ENCODE measurements around the gene SETD7.

SETD7 gene

DNA sequence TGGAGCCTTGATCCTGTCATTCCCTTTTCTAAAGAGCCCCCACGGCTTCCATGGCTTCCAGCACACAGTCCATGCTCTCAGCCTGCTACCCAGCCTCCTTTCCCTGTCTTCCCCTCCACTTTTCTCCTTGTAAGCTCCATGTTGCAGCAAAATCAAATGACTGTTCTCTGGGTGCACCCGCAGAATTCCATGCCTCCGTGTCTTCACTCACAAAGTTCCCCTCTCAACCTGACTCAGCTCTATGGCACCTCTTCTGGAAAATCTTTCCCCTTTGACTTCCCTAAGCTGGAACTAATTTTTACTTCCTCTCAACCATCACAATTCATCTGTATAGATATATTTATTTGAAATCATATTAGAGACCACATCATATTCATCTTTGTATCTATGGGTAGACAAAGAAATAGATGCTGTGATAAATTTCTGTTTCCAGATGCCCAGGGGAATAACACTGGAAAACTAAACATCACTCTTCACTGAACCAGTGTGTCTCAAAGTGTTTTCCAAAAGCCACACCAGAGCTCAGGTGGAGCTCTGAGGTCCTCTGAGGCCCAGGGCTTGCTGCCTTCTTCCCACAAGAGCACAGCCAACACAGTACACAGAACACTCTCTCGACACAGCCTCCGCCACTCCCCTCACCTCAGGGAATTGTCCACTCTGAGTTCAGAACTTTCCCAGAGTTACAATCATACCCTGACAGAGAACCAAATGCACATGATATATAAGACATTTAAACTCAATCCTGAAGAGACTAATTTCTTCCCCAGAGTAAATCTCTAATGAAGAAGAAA, 3.3 kb downstream of the SETD7 start:
- no peak for DNase-seq (ENCODE audit: low spot score)

GRCh38 chr4:139550724-139551429, 5.1 kb downstream of the SETD7 start:
- peak; percentile 44 for DNase-seq (ENCODE audit: low spot score)

GRCh38 chr4:139547979-139548378, 8.0 kb downstream of the SETD7 start:
- DNase-seq (ENCODE audit: low spot score): no peak

- DNase-seq (ENCODE audit: low spot score): no peak
Measured at GRCh38 chr4:139540632-139541031, 15.4 kb downstream of the SETD7 start.

GRCh38 chr4:139540161-139540560, 15.9 kb downstream of the SETD7 start:
- DNase-seq (ENCODE audit: low spot score): no peak

DNA sequence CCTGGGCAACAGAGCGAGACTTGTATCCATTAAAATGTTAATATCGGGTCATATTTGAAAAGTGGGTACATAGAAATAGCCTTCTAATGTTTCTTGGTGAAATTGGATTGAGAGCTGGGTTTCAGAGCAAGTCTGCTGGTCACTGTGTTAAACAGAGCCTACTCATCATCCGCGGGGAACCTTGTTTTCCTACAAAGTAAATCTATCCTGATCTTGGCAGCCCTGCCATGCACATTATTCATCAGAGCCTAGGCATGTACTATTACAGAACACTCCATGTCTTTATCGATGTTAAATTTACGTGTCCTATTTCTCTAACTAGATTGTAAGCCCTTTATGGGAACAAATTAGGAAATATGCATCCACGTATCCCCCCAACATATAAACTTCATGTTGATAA, 18.7 kb downstream of the SETD7 start:
- DNase-seq (ENCODE audit: low spot score): no peak

- no peak for DNase-seq (ENCODE audit: low spot score)
Measured at GRCh38 chr4:139535871-139536234, 20.2 kb downstream of the SETD7 start.

GRCh38 chr4:139535228-139535870, 20.7 kb downstream of the SETD7 start:
- DNase-seq (ENCODE audit: low spot score): no peak

- DNase-seq (ENCODE audit: low spot score): no peak
Measured at GRCh38 chr4:139534287-139534950, 21.6 kb downstream of the SETD7 start.

DNA sequence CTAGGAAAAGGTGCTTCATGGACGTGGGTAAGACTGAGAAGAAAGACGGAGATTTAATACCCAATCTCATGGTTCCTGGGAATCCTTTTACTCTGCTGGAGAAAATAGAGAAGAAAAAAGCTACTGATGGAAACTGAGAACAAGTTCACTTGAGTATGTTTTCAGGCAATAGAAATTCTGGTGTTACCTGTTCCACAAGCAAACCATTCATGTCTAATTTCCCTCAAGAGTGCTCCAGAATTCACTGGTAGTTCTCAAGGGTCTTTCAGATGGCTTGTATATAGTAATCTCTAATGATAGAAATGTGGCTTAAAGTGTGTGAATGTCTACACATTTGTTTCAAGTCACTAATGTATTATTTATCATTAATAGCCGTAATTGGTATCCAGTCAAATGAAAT, 22.5 kb downstream of the SETD7 start:
- DNase-seq (ENCODE audit: low spot score): no peak

DNA sequence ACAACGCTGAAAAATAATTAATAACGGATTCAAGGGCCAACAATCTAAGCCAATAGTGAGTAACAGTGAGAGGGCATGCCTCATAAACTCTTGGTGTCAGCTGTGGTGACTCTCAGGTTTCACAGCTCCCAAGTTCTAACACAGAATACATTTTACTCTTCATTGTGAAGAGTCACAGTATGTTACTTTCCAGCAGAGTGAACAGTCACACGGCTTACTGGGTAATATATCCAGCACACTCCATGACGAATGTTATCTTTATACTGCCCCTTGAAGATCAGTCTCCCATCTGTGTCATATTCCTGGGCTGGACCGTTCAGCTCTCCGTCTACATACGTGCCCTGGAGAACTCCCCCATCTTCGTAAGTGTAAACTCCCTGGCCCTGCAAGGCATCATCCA, 23.1 kb downstream of the SETD7 start:
- no peak for DNase-seq (ENCODE audit: low spot score)

DNA sequence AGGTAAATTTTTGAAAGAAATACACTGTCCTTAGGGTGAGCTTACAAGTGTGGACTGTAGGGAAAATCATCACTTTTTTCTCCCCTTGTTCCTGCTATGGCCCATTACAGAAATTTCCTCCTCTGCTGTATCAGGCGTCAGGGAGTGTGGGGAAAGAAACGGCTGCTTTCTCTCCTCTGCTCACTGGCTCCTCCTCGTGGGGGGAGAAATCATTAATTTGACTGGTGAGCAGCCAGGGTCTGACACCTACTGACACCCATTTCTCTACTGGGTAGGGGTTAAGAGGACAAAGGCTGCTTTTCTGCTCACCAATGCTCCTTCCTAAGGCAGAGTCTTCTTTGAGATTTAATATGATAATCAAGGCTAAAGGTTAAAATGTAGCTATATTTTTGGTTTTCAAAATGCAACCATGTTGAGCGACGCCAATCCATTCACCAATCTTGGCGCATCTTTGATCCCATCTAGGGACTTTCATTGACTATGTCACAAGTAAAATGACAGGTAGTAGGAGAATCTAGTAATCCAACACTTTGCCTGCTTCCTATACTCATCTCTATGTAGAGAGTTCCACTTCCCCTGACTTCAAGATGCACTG, 25.1 kb downstream of the SETD7 start:
- peak; percentile 35 for DNase-seq (ENCODE audit: low spot score)

GRCh38 chr4:139528377-139529005, 27.5 kb downstream of the SETD7 start:
- DNase-seq (ENCODE audit: low spot score): no peak

- DNase-seq (ENCODE audit: low spot score): no peak
Measured at GRCh38 chr4:139526928-139527327, 29.1 kb downstream of the SETD7 start.

GRCh38 chr4:139525414-139525813, 30.6 kb downstream of the SETD7 start:
- no peak for DNase-seq (ENCODE audit: low spot score)

DNA sequence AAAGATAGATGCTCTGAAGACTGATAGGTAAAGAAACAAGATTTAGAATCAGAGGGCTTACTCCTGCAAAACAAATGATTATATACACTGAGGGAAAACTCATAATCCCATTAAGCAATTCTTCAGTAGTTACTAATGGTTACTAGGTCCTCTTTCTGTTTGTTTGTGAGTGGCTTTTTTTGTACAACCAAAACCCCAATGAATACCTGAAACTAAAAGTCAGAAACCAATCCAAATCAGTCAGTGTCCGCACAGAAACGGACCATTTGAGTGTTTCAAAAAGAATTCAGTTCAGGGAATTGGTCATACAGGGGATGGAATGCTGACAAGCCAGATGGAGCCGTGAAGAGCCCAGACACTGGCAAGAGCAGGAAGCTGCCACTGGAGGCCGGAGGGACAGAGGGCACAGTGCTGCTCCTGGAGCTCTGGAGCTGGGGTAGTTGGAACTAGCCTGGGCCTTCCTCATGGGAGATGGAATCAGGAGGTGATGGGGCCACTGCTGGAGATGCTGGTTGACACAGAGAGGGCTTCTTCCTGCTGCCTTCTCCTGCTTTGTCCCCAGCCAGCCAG, 31.9 kb downstream of the SETD7 start:
- no peak for DNase-seq (ENCODE audit: low spot score)

DNA sequence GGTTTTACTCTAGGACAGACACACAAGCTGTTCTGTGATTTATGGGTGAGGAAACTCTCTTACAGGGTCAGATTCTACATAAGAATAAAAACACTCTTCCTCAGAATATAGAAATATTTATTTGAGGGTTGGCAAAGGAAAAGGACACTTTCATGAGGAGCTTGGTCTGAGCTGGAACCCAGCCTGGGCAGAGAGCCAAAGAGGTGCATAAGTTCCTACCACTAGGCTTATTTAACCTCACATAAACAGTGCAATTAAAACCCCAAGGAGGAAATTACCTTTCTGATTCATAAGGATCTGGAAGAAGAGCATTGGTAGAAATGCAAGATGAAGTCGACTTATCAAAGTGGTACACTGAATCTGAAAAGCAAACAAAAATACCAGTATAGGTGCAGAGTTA, 32.9 kb downstream of the SETD7 start:
- no peak for DNase-seq (ENCODE audit: low spot score)

GRCh38 chr4:139522457-139522856, 33.6 kb downstream of the SETD7 start:
- peak; percentile 5 for DNase-seq (ENCODE audit: low spot score)

DNA sequence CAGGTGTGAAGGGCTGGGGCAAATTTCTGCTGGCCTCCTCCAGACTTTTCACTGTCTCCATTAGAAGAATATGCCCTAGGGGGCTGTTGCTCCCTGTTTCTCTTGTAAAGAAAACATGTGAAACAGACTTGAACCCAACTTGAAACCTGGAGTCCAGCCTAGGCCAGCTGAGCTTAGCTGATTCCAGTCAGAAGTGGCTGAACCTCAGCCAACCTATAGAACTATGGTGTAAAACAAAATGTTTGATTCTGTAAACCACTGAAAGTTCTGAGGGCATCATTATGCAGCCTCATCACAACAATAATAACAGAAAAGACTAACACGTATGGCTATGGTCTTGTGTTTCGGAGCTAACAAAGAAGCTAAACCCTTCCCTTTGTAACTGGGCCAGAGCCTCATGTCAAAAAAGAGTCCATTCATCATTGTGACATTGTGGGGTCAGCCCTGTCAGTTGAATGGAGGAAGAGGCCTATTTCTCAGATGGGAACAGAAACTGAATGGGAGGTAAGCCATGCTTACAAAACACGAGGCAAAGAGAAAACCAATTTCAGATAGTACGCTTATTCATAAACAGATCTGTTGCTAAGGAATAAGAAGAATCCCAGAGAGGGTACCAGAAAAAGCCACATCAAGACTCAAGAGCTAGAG, 34.1 kb downstream of the SETD7 start:
- DNase-seq (ENCODE audit: low spot score): no peak

GRCh38 chr4:139515531-139515958, 40.5 kb downstream of the SETD7 start:
- DNase-seq (ENCODE audit: low spot score): no peak
